Measurements from ENCODE around the gene C6orf163.
A peak's percentile ranks its signal among the peaks of the same experiment; 100 is the strongest.
"Not testable (repeated sequence)": the region's sequence is repeated elsewhere in the genome, so short reads cannot be mapped to it uniquely, and the experiment has no call there.

Gene C6orf163

GRCh38 chr6:87344731-87345130 lies at the start of gene C6orf163:
TSS of gene C6orf163 (plus strand) at chr6:87344813. CDS start at chr6:87345100, 287 bp downstream.
- no peak for DNase-seq

DNA sequence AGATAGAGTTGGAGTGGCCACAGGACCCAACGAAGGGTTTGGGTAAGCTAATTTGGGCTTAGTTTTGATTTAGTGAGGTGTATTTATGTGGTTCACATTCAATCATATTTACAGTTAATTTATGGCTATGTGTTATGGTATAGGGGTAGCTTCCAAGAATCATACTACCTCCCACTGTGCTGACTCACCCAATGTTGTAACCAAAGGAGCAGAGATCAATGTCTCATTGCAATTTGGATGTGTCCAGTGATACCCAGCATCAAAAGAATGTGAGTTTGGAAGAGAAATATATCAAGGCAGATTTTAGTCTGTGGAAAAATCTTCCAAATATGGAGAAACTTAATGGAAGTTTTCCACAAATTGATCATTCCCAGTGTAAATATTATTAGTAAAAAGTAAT lies 47.5 kb upstream of the C6orf163 start:
- DNase-seq, result no peak

GRCh38 chr6:87301277-87301676 lies 43.3 kb upstream of the C6orf163 start:
- not testable (repeated sequence) for DNase-seq

DNA sequence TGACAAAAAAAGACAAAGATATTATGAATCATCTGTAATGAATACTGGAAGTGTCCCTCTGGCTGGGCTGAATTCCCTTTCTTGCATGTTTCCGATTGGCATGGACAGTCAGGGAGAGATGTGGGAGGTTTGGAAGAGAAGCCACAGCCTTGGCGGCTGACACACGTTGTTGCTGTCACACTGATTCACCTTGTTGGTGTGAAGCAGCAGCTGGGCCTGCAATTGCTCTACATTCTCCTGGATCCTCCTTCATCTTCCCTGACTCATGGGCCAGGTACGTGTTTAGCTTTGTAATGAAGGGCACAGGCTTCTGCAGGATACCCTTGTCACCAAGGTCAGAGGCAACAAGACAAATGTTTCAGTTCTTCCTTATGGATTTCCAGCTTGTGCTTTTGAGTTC lies 35.6 kb upstream of the C6orf163 start:
- no peak for DNase-seq

DNA sequence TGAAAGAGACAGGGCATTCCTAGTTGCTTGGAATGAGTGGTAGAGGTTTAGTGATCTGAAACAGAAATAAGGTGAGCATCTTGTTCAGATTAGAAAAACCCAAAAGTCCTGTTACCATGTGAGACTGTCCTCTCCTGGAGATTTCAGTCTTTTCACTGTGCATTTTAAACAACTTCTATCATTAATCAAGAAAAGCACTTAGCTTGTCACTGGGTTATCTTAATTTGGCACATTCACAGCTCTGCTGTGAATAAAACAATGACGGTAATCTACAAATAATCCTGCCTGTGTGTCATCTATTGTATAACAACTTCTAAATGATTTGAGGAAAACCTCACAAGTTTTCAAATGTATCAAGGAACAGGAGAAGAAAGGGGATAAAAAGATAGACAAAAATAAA lies 31.8 kb upstream of the C6orf163 start:
- DNase-seq, result no peak

- no peak for DNase-seq
Measured at GRCh38 chr6:87315071-87315470, 29.5 kb upstream of the C6orf163 start.

DNA sequence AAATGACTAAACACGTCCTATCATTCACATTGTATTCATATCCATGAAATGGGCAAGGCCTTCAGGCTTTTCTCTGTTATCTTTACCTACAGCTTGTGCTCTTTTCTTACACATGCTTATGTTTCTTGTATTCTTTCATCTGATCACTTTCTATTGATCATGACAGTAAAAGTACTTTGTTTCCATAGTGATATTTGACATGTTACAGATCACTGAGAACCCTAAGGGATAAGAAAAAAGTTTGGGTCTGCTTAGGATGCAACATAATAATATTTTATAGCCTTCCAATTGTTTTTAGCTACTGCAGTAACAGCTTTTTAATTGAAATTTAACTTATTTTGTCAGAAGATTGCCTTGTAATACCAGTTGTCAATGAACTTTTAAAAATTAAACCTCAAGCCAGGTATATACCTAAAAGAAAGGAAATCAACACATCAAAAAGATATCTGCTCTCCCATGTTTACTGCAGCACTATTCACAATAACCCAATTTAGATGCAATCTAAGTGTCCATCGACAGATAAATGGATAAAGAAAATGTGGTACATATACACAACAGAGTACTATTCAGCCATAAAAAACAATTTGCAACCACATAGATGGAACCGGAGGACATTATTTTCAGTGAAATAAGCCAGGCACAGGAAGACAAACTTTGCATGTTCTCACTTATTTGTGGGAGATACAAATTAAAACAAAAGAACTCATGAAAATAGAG lies 25.2 kb upstream of the C6orf163 start:
- no peak for DNase-seq

GRCh38 chr6:87322304-87323212 lies 22.1 kb upstream of the C6orf163 start, which contains the start of gene SMIM8:
TSS of gene SMIM8 (plus strand) at chr6:87322588. CDS start at chr6:87337032, 14,444 bp downstream.
- DNase-seq, result peak; percentile 87

- not testable (repeated sequence) for DNase-seq
Measured at GRCh38 chr6:87323880-87324279, 20.7 kb upstream of the C6orf163 start.

DNA sequence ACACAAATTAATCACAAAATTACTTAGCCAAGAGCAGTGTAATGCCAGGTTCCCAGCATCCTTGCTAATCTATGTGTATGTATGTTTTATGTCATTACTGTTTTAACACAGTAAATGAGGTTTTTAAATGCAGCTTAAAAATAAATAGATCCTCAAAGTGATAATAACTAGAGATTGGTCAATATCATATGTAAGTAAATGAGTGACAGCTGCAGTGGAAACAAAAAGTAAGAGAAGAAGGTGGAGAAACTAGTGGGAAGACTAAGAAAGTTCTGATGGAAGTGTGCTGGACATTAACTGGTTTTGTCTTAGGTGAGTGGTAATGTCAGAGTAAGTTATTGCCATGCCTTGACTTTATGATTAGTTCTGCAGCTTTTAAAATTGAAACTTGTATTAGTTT lies 13.7 kb upstream of the C6orf163 start:
- DNase-seq, result no peak

- DNase-seq, result no peak
Measured at GRCh38 chr6:87333033-87333432, 11.6 kb upstream of the C6orf163 start.

- DNase-seq, result no peak
Measured at GRCh38 chr6:87333591-87334181, 10.9 kb upstream of the C6orf163 start.

DNA sequence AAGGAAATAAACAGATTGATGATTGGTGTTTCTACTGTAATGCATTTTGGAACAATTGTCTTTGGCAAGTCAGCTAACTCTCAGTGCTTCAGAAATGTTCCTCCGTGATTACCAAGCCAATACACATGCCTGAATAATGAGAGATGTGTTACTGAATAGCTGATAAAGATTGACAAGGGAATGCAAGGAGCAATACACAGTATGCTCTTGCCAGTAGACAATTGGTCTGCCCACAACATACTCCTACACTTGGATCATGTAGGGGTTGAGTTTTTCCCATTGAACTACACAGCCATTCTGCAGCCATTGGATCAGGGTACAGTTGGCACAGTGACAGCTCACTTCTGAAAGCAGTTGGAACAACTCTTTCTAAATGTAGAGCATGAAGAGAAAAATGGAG lies 9.9 kb upstream of the C6orf163 start:
- no peak for DNase-seq

- no peak for DNase-seq
Measured at GRCh38 chr6:87336367-87336766, 8.2 kb upstream of the C6orf163 start.

DNA sequence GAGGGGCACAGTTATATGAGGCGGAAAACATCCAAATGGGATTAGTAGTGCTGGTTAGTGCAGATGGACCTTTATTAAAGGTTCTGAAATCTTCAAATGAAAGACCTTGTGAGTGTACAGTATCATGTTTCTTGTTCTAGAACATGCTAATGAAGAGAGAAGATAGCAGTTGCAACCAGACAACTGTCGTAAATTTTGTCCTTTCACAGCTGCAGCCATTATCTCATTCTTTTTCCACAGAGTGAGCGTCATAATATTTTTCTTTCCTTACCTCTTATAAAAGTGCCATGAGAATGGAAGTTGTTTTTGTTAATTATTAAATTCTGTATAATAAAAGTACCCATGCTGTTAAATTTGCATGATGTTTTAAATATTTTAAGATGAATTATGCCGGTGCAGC lies 4.4 kb upstream of the C6orf163 start:
- no peak for DNase-seq

DNA sequence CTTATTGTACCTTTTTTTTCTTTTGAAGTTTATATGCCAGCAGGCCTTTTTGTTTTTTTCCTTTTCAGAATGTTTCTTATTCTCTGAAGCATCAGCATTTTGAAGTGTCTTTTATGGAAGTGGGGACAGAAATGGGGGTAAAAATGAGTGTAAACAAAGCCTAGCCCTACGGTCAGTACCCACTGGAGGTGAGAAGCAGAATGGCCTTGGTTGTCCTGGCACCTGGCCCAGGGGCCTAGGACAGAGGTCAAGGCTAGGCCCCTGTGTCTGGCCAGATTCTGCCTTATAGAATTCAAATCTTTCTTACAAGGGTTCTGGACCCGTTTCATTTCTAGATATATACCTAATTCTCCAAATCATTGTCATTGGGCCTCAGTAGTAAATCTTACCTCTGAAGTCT lies 3.5 kb upstream of the C6orf163 start:
- DNase-seq, result no peak

GRCh38 chr6:87341899-87342298 lies 2.7 kb upstream of the C6orf163 start:
- no peak for DNase-seq

DNA sequence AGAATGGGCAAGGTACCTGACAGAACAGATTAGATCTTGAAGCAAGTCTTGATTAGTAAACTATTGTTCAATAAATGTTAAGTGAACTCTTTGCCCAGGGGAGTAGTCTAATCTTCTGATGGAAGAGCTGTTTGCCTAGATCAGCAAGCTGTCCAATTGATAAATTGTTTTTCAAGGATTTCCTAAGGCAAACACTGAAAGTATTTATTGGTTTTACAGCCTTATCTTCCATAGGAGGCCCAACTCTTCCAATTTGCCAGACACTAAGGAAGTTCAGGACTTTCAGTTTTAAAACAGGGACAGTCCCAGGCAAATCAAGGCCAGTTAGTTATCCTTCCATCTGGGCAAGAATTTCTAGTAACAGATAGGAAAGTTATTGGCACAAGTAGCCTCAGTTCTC lies 1.8 kb upstream of the C6orf163 start:
- DNase-seq, result no peak

DNA sequence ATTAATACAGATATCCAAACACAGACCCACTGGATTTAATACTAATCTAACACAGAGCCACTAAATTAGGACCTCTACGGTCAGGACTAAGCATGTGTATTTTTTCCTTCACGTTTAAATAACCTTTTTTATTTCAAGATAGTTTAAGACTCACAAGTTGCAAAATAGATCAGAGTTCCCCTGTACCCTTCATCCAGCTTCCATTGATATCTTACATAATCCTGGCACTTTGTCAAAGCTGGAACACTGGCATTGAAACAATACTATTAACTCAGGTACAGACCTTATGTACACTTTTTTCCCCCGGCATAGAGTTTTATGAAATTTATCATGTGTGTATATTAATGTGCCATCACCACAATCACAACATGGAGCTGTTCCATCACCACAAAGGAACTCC lies 2.1 kb downstream of the C6orf163 start:
- no peak for DNase-seq

GRCh38 chr6:87349896-87350295 lies 5.3 kb downstream of the C6orf163 start:
- no peak for DNase-seq

DNA sequence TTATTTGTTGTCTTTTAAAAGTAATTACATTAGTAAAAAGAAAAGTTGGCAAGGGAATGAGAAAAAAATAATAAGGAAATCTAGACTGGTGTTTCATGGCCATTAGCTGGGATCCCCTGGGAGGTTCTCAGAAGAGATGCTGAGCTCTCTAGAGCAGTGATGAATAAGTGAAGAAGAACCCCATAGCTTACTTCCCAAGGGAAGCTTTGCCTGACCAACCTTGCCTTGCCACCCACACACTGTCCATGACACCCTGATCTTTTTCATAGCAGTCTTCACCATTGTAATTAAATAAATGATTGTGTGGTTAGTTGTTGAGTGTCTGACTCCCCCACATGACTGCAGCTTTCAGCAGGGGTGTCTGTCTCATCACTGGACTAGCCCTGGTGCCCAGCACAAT lies 5.9 kb downstream of the C6orf163 start:
- DNase-seq, result no peak

DNA sequence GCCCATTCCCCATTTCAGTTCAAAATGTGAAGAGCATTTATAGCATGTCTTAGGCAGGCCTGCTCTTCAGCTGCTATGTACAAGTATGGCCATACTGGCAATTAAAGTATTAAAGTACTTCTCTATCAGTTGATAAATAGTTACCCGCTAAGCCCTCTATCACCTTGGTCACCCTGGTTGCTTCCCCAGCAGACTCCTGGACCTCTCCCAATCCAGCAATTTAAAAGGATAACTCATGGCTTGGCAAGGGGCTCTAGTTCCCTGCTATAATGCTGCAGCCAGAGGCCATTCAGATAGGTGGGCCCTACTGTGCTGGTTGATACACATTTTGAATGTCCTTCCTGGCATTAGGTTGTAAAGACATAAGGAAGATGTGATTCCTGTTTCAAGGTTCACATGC lies 7.0 kb downstream of the C6orf163 start:
- DNase-seq, result no peak

DNA sequence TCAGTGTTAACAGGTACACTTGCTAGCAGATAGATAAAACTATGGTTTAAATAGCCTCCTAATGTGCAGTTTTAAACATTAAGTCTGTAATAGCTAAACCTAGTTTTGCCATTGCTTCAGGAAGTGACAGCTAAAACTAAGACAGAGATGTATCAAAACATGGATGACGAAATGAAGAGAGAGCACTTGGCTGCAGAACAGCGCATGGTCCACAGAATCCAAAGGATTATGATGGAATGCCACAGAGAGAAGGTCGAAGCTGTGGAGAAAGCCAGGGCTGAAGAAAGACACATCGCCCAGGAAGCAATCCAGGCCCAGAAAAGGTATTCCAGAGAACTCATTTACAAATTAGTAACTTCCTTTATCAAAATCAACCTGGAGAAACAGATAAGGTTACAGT lies 11.6 kb downstream of the C6orf163 start:
- no peak for DNase-seq

Measured in stimulated activated CD4-positive, alpha-beta T cell treated with anti-CD3 and anti-CD28 coated beads, Interleukin-12 subunit alpha, Interleukin-12 subunit beta, amount 100 ng/mL, for 4 hours (primary cell).